HepG2 (cell line): ENCODE results near the gene HEXA. TPM values are rescaled to one million over a fixed set of nuclear protein-coding genes. Genes with fewer than 3 reads are reported as not detected.
A peak's percentile ranks its signal among the peaks of the same experiment; 100 is the strongest.

Source experiments
- ELF3 ChIP-seq: IDR thresholded peaks from 2 replicates; pipeline ENCODE4 v1.6.1; 2016; ENCODE audit warnings: missing genetic modification reagents, missing compliant biosample characterization
- GATAD2A ChIP-seq: IDR thresholded peaks from 2 replicates; pipeline ENCODE4 v1.6.1; 2016
- KDM1A ChIP-seq: IDR thresholded peaks from 2 replicates; pipeline ENCODE4 v1.6.1; 2016; ENCODE audit warnings: missing compliant biosample characterization
- MED1 ChIP-seq: sonication (generic); formaldehyde crosslinking; IDR thresholded peaks from 2 replicates; pipeline ENCODE4 v1.4.0; 2020; ENCODE audit warnings: missing genetic modification reagents
- MIXL1 ChIP-seq: IDR thresholded peaks from 2 replicates; pipeline ENCODE4 v1.6.1; 2016
- PAXIP1 ChIP-seq: sonication (generic); formaldehyde crosslinking; conservative IDR thresholded peaks from 2 replicates; pipeline ENCODE4 v1.4.0; 2020; ENCODE audit warnings: mild to moderate bottlenecking, missing genetic modification reagents, moderate library complexity
- PHF20 ChIP-seq: sonication (generic); formaldehyde crosslinking; IDR thresholded peaks from 2 replicates; pipeline ENCODE4 v1.5.0; 2020; ENCODE audit warnings: mild to moderate bottlenecking, missing genetic modification reagents
- POGZ ChIP-seq: sonication (generic); formaldehyde crosslinking; IDR thresholded peaks from 2 replicates; pipeline ENCODE4 v1.4.0; 2020; ENCODE audit warnings: mild to moderate bottlenecking, missing genetic modification reagents
- SAP130 ChIP-seq: IDR thresholded peaks from 2 replicates; pipeline ENCODE4 v1.6.1; 2016; ENCODE audit warnings: low read depth
- SOX5 ChIP-seq: IDR thresholded peaks from 2 replicates; pipeline ENCODE4 v1.6.1; 2016; ENCODE audit warnings: borderline replicate concordance
- SYNCRIP ChIP-seq: fragments of 200-400 bp; formaldehyde crosslinking; IDR thresholded peaks from 2 replicates; pipeline ENCODE4 v1.6.1; 2018; ENCODE audit warnings: mild to moderate bottlenecking, low read depth, low read length; ENCODE audit not compliant: insufficient read depth
- TEF ChIP-seq: sonication (generic); formaldehyde crosslinking; IDR thresholded peaks from 2 replicates; pipeline ENCODE4 v1.5.0; 2020; ENCODE audit warnings: missing genetic modification reagents
- TOE1 ChIP-seq: sonication (generic); formaldehyde crosslinking; IDR thresholded peaks from 2 replicates; pipeline ENCODE4 v1.4.0; 2020; ENCODE audit warnings: mild to moderate bottlenecking, missing genetic modification reagents
- TRIM24 ChIP-seq: sonication (generic); formaldehyde crosslinking; IDR thresholded peaks from 2 replicates; pipeline ENCODE4 v1.8.0; 2022; ENCODE audit warnings: mild to moderate bottlenecking, missing genetic modification reagents
- ZNF18 ChIP-seq: sonication (generic); formaldehyde crosslinking; IDR thresholded peaks from 2 replicates; pipeline ENCODE4 v1.8.0; 2022; ENCODE audit warnings: mild to moderate bottlenecking, missing genetic modification reagents; ENCODE audit not compliant: insufficient replicate concordance
- ZNF256 ChIP-seq: sonication (generic); formaldehyde crosslinking; conservative IDR thresholded peaks from 2 replicates; pipeline ENCODE4 v1.4.0; 2020; ENCODE audit warnings: missing genetic modification reagents
- ZNF577 ChIP-seq: sonication (generic); formaldehyde crosslinking; IDR thresholded peaks from 2 replicates; pipeline ENCODE4 v1.4.0; 2020; ENCODE audit warnings: mild to moderate bottlenecking, low read depth, missing genetic modification reagents, borderline replicate concordance
- ZNF768 ChIP-seq: sonication (generic); formaldehyde crosslinking; IDR thresholded peaks from 2 replicates; pipeline ENCODE4 v1.4.0; 2020; ENCODE audit warnings: missing genetic modification reagents
- ZNF777 ChIP-seq: sonication (generic); formaldehyde crosslinking; IDR thresholded peaks from 2 replicates; pipeline ENCODE4 v1.4.0; 2020; ENCODE audit warnings: missing genetic modification reagents
- ZSCAN12 ChIP-seq: sonication (generic); formaldehyde crosslinking; IDR thresholded peaks from 2 replicates; pipeline ENCODE4 v1.9.0; 2021; ENCODE audit warnings: mild to moderate bottlenecking, missing genetic modification reagents
- polyA plus RNA-seq, 8 experiments: library from polyadenylated mRNA; depleted of rRNA in 3 of 8; stranded (reverse) in 7 of 8; unstranded in 1 of 8; fragments of >200 nt; fragmentation: Illumina TruSeq in 4 of 8; extraction: Trizol in 4 of 8; gene quantifications; 2 replicates each; pipeline versions ENCODE4 v1.2.1 to v1.2.3, GENCODE V29; 2011 to 2016; ENCODE audit warnings: low read depth in 4 of 8, missing spikeins in 1 of 8, mixed read lengths in 1 of 8; ENCODE audit not compliant: insufficient read depth in 1 of 8
- total RNA-seq, 5 experiments: library from RNA; depleted of rRNA; stranded (reverse); fragments of >200 nt; fragmentation: Illumina TruSeq; extraction: Trizol; gene quantifications; 2 replicates each; pipeline ENCODE4 v1.2.3, GENCODE V29; 2016; ENCODE audit warnings: low read depth in 1 of 5
- TF ChIP-seq, protein P1 (sequence below): IDR thresholded peaks from 2 replicates; pipeline ENCODE4 v1.4.0; 2020; ENCODE audit warnings: mild to moderate bottlenecking, missing genetic modification reagents

Gene HEXA
- total and polyA plus RNA-seq, 2 of the 13 experiments (the other 11 are each of a cell fraction or from before 2014, with no cell fraction given): 106 to 219 TPM

- TF ChIP-seq TEF (peak; percentile 75; the same call in 1 of the 2 replicates), ZSCAN12 (CRISPR knock-in tag) (no peak), ELF3 (CRISPR knock-in tag) (peak; percentile 28; the same call in 1 of the 2 replicates), PAXIP1 (peak; percentile 55), GATAD2A (peak; percentile 49; the same call in 1 of the 2 replicates), SAP130 (peak; percentile 56), PHF20 (CRISPR knock-in tag) (0 out of 2 replicates have a peak, but pooled peaks have one; percentile 27), SYNCRIP (no peak), MIXL1 (CRISPR knock-in tag) (peak; percentile 41; the same call in 1 of the 2 replicates), TOE1 (CRISPR knock-in tag) (no peak), KDM1A (0 out of 2 replicates have a peak, but pooled peaks have one; percentile 6), POGZ (CRISPR knock-in tag) (peak; percentile 45; the same call in 1 of the 2 replicates), MED1 (CRISPR knock-in tag) (peak; percentile 53; the same call in 1 of the 2 replicates), SOX5 (peak; percentile 63; the same call in 1 of the 2 replicates), ZNF777 (no peak), TRIM24 (CRISPR knock-in tag) (0 out of 2 replicates have a peak, but pooled peaks have one; percentile 27), ZNF18 (CRISPR knock-in tag) (peak; percentile 37), ZNF577 (CRISPR knock-in tag) (no peak), ZNF256 (CRISPR knock-in tag) (no peak), ZNF768 (CRISPR knock-in tag) (peak; percentile 66; the same call in 1 of the 2 replicates)
- TF ChIP-seq, protein P1, sequence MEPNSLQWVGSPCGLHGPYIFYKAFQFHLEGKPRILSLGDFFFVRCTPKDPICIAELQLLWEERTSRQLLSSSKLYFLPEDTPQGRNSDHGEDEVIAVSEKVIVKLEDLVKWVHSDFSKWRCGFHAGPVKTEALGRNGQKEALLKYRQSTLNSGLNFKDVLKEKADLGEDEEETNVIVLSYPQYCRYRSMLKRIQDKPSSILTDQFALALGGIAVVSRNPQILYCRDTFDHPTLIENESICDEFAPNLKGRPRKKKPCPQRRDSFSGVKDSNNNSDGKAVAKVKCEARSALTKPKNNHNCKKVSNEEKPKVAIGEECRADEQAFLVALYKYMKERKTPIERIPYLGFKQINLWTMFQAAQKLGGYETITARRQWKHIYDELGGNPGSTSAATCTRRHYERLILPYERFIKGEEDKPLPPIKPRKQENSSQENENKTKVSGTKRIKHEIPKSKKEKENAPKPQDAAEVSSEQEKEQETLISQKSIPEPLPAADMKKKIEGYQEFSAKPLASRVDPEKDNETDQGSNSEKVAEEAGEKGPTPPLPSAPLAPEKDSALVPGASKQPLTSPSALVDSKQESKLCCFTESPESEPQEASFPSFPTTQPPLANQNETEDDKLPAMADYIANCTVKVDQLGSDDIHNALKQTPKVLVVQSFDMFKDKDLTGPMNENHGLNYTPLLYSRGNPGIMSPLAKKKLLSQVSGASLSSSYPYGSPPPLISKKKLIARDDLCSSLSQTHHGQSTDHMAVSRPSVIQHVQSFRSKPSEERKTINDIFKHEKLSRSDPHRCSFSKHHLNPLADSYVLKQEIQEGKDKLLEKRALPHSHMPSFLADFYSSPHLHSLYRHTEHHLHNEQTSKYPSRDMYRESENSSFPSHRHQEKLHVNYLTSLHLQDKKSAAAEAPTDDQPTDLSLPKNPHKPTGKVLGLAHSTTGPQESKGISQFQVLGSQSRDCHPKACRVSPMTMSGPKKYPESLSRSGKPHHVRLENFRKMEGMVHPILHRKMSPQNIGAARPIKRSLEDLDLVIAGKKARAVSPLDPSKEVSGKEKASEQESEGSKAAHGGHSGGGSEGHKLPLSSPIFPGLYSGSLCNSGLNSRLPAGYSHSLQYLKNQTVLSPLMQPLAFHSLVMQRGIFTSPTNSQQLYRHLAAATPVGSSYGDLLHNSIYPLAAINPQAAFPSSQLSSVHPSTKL (CRISPR knock-in tag): peak; percentile 82
Measured at GRCh38 chr15:72398648-72399047, 22.8 kb upstream of the HEXA start (continued).
